RWPE1 (cell line): ENCODE data around the gene FIBP.

ENCODE experiments used
- CTCF ChIA-PET: fragments of 350-600 bp; sonication (Branson Sonifier 250); formaldehyde crosslinking; extraction: SDS; loops from one replicate; lab custom pipeline; 2021; lab: Yijun Ruan, JAX
- POLR2A ChIA-PET: fragments of 400-600 bp; formaldehyde crosslinking; extraction: SDS; loops from one replicate; lab custom pipeline; 2020; ENCODE audit warnings: antibody characterized with exemption; ENCODE audit not compliant: low non-redundant PET; lab: Yijun Ruan, JAX
- DNase-seq: peaks from one replicate; pipeline ENCODE4 v3.0.0; 2012; ENCODE audit warnings: low spot score
- H3K27ac ChIP-seq: fragments of 450-650 bp; 2 replicates; pipeline ENCODE4 v1.5.1; 2017
- CTCF ChIP-seq: fragments of 450-650 bp; conservative IDR thresholded peaks from 2 replicates; pipeline ENCODE4 v1.5.1; 2017; ENCODE audit warnings: low read depth, mild to moderate bottlenecking

The FIBP gene

GRCh38 chr11:65883058-65883761 lies 5.1 kb downstream of the FIBP start:
- no peak for DNase-seq
- ChIA-PET CTCF (interaction anchor here (0.6 to 1.9 kb wide), 3 partner anchors 26 to 105 kb away, joined by 4 to 11 read pairs (median 7); no protein-coding TSS in a partner anchor), POLR2A (interaction anchor here (0.6 kb wide), 1 partner anchor 922 kb away, joined by 11 read pairs; no protein-coding TSS in a partner anchor)
- TF ChIP-seq CTCF: no peak
- no peak overlapping the region for H3K27ac ChIP-seq

DNA sequence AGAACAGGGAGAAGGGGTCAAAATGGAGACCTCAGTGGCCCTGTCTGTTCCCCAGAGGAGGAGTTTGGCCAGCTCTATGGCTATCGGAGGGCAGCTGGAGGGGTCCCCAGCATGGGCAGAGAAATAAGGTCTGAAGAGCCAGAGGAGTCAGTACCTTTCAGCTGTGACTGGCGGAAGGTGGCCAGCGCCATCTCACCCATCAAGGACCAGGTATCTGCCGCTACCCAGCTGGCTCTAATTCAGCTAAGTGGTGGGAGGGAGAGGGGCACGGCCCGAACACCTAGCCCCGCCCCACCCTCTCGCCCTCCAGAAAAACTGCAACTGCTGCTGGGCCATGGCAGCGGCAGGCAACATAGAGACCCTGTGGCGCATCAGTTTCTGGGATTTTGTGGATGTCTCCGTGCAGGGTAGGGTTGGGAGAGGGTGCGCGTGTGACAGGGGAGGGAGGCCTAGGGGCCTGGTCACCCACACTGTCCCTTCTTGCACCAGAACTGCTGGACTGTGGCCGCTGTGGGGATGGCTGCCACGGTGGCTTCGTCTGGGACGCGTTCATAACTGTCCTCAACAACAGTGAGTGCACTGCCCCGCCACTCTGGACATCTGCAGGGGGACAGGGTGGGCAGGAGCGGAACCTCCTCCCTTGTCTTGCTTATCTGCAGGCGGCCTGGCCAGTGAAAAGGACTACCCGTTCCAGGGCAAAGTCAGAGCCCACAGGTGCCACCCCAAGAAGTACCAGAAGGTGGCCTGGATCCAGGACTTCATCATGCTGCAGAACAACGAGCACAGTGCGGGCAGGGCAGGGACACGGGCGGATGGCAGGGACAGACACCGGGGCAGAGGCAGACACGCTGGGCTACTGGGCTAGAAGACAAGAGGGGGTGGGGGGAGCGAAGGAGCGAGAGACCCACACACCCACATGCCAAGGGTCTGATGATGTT lies 5.9 kb downstream of the FIBP start:
- no peak overlapping the region; the same call in 1 of the 2 replicates for H3K27ac ChIP-seq
- no peak for DNase-seq
- TF ChIP-seq CTCF: no peak
- ChIA-PET POLR2A (no interaction called here), CTCF (interaction anchor here (0.8 to 1.4 kb wide), 2 partner anchors 13 to 22 kb away, joined by 3 read pairs; partner anchors contain the start of gene MUS81)

- no peak for TF ChIP-seq CTCF
- ChIA-PET CTCF (interaction anchor here (1.4 kb wide), 1 partner anchor 21 kb away, joined by 3 read pairs; the partner anchor contains the start of gene MUS81), POLR2A (interaction anchor here (0.6 kb wide), 1 partner anchor 10 kb away, joined by 3 read pairs; the partner anchor contains the start of gene CCDC85B)
- peak overlapping the region; percentile 46 for H3K27ac ChIP-seq
- no peak for DNase-seq
These were observed 7.3 kb downstream of the FIBP start for GRCh38 chr11:65880844-65881421.

DNA sequence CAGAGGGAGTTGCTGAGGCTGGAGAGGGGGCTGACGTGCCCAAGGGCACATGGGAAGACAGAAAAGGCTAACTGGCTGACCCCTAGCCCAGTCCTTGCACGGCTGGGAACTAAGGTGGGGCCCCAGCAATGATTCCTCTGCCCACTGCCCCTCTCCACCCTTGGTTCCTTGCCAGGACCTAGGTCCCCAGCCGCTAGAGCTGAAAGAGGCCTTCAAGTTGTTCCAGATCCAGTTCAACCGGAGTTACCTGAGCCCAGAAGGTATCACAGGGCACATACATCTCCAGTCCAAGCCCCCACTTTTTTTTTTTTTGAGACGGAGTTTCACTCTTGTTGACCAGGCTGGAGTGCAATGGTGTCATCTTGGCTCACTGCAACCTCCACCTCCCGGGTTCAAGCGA lies 8.2 kb downstream of the FIBP start:
- ChIA-PET POLR2A (no interaction called here), CTCF (interaction anchor here (0.6 kb wide), 1 partner anchor 155 kb away, joined by 3 read pairs; no protein-coding TSS in a partner anchor)
- no peak for DNase-seq
- TF ChIP-seq CTCF: no peak
- H3K27ac ChIP-seq: peak overlapping the region; percentile 46; the same call in 1 of the 2 replicates

DNA sequence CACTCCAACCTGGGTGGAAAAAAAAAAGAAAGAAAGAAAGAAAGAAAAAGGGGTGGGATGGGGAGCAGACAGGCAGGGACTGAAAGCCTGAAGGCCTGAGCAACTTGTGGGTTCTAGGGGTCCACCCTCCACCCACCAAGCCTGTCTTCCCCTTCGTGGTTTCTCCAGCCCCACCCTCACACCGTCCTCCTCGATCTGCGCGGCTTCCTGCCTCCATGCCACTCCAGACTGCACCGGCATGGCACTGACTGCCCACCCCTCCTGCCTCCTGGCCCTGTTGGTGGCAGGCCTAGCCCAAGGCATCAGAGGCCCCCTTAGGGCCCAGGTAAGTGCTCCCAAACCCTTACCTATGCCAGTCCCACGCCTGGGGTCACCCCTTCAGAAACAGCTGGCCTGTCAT lies 8.7 kb downstream of the FIBP start, which contains the start of gene CTSW:
Gene CTSW (plus strand): TSS at position 221 of the 400 bp plus-strand sequence. CDS start 18 bp downstream, at position 239.
- H3K27ac ChIP-seq: peak within 1 kb of the TSS; percentile 46
- POLR2A ChIA-PET: no interaction called here
- no peak for TF ChIP-seq CTCF
- CTCF ChIA-PET: interaction anchor here (0.6 kb wide), 1 partner anchor 156 kb away, joined by 3 read pairs; no protein-coding TSS in a partner anchor
- no peak for DNase-seq
